Posterior cingulate gyrus (tissue), 11 donors: ENCODE measurements around the gene VPS35.

Experiments
- DNase-seq, 10 donors: peaks; one replicate each; pipeline versions ENCODE4 v3.0.0 to v3.0.0-alpha.2; 2020 to 2021; ENCODE audit warnings: mixed read lengths in 3 of 10
- intact Hi-C: fragments of 100-400 bp; cut with DNase I; formaldehyde crosslinking; loops from one replicate; pipeline ENCODE4 v1.15.1; 2023

The VPS35 gene

GRCh38 chr16:46714797-46715591, 26.0 kb upstream of the VPS35 start:
- intact Hi-C loops, result no loop called here
- DNase-seq, result no peak

GRCh38 chr16:46713634-46714033, 24.7 kb upstream of the VPS35 start:
- intact Hi-C loops, result no loop called here
- DNase-seq, result no peak

GRCh38 chr16:46712911-46713310, 23.9 kb upstream of the VPS35 start:
- DNase-seq, result no peak
- intact Hi-C loops, result no loop called here

- DNase-seq, result peak in 1 of 10 donors; percentile 61
- intact Hi-C loops, result no loop called here
Observed at GRCh38 chr16:46711106-46712058, 22.4 kb upstream of the VPS35 start.

- intact Hi-C loops, result no loop called here
- no peak for DNase-seq
Observed at GRCh38 chr16:46709469-46710005, 20.6 kb upstream of the VPS35 start.

- intact Hi-C loops, result no loop called here
- DNase-seq, result no peak
Observed at GRCh38 chr16:46706642-46707041, 17.7 kb upstream of the VPS35 start.

- DNase-seq, result no peak
- intact Hi-C loops, result no loop called here
Observed at GRCh38 chr16:46702030-46702429, 13.1 kb upstream of the VPS35 start.

- intact Hi-C loops, result no loop called here
Observed at GRCh38 chr16:46701615-46702014, 12.6 kb upstream of the VPS35 start.

GRCh38 chr16:46700048-46700447, 11.1 kb upstream of the VPS35 start:
- DNase-seq, result no peak
- intact Hi-C loops, result no loop called here

More at GRCh38 chr16:46701615-46702014, 12.6 kb upstream of the VPS35 start:
- no peak for DNase-seq

GRCh38 chr16:46696957-46697356, 8.0 kb upstream of the VPS35 start:
- DNase-seq, result no peak
- intact Hi-C loops, result no loop called here

- DNase-seq, result no peak
- intact Hi-C loops, result no loop called here
Observed at GRCh38 chr16:46695937-46696336, 7.0 kb upstream of the VPS35 start.

- DNase-seq, result no peak
- intact Hi-C loops, result no loop called here
Observed at GRCh38 chr16:46693598-46693997, 4.6 kb upstream of the VPS35 start.

GRCh38 chr16:46691726-46692125, 2.7 kb upstream of the VPS35 start:
- intact Hi-C loops, result no loop called here

GRCh38 chr16:46690281-46691178, 1.6 kb upstream of the VPS35 start:
- DNase-seq, result peak in 1 of 10 donors; percentile 42
- intact Hi-C loops, result no loop called here

More at GRCh38 chr16:46691726-46692125, 2.7 kb upstream of the VPS35 start:
- no peak for DNase-seq

- intact Hi-C loops, result loop anchor here (1.0 to 10.0 kb wide), 2 partner anchors 115 to 142 kb away; partner anchors contain the start of gene C16orf87
- DNase-seq, result peak; percentile 96 to 100 (median 98)
Observed at GRCh38 chr16:46689365-46690280, 645 bp upstream of the VPS35 start, which contains the start of gene ORC6. TSS of gene ORC6 (plus strand) at chr16:46689659. CDS start at chr16:46689706, 47 bp downstream.

GRCh38 chr16:46688101-46688653, 801 bp downstream of the VPS35 start:
- intact Hi-C loops, result loop anchor here (10.0 kb wide), 1 partner anchor 117 kb away; no protein-coding TSS in a partner anchor
- DNase-seq, result peak in 3 of 10 donors; percentile 17 to 84 (median 20)

GRCh38 chr16:46687486-46687885, 1.5 kb downstream of the VPS35 start:
- intact Hi-C loops, result loop anchor here (10.0 kb wide), 1 partner anchor 117 kb away; no protein-coding TSS in a partner anchor

GRCh38 chr16:46686815-46687473, 2.0 kb downstream of the VPS35 start:
- intact Hi-C loops, result loop anchor here (10.0 kb wide), 1 partner anchor 118 kb away; no protein-coding TSS in a partner anchor

More at GRCh38 chr16:46687486-46687885, 1.5 kb downstream of the VPS35 start:
- peak in 1 of 10 donors; percentile 66 for DNase-seq

More at GRCh38 chr16:46686815-46687473, 2.0 kb downstream of the VPS35 start:
- DNase-seq, result no peak
